Measurements from ENCODE around the gene NDFIP1.

DNA sequence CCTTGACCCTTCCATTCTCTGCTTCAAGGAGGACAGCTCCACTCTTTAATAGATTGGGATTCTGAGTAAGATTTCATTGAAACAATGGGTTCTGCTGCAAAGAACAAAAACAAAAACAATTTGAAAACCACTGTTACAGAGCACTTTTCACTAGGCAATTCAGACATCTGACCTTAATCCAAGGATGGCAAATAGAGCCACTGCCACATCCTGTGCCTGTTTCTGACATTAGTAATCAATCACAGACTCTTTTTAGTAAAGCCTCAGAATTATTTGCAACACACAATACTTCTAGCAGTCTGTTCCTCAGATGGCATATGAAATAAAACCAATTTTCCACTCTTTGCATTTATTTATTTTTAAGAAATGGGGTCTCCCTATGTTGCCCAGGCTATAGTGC lies 37.8 kb upstream of the NDFIP1 start:
- no peak for TF ChIP-seq BCL11A (tag by site-specific recombination; IDR thresholded peaks at IDR 0.05; ENCODE audit: low read depth)
- TF ChIP-seq, protein P1, sequence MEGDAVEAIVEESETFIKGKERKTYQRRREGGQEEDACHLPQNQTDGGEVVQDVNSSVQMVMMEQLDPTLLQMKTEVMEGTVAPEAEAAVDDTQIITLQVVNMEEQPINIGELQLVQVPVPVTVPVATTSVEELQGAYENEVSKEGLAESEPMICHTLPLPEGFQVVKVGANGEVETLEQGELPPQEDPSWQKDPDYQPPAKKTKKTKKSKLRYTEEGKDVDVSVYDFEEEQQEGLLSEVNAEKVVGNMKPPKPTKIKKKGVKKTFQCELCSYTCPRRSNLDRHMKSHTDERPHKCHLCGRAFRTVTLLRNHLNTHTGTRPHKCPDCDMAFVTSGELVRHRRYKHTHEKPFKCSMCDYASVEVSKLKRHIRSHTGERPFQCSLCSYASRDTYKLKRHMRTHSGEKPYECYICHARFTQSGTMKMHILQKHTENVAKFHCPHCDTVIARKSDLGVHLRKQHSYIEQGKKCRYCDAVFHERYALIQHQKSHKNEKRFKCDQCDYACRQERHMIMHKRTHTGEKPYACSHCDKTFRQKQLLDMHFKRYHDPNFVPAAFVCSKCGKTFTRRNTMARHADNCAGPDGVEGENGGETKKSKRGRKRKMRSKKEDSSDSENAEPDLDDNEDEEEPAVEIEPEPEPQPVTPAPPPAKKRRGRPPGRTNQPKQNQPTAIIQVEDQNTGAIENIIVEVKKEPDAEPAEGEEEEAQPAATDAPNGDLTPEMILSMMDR (tag by site-specific recombination; IDR thresholded peaks at IDR 0.05) = no peak
- TF ChIP-seq ZNF596 (tag by site-specific recombination; IDR thresholded peaks at IDR 0.05) = no peak
- TF ChIP-seq ZNF23 (tag by site-specific recombination; IDR thresholded peaks at IDR 0.05; ENCODE audit: borderline replicate concordance) = no peak
- TF ChIP-seq KLF10 (tag by site-specific recombination; IDR thresholded peaks at IDR 0.05) = no peak
- TF ChIP-seq PATZ1 (tag by site-specific recombination; IDR thresholded peaks at IDR 0.05) = no peak

All from HEK293 (cell line).